K562 (cell line): ENCODE data around the gene NECAB3. TPM values are rescaled to one million over a fixed set of nuclear protein-coding genes. Genes with fewer than 3 reads are reported as not detected.

ENCODE experiments used
- ATAC-seq: fragments of 200-7000 bp; cut with Tn5 transposase; 3 replicates; pipeline ENCODE4 v1.9.1; 2020; ENCODE audit warnings: moderate library complexity
- BruUV-seq: library from RNA; stranded (reverse); fragments of 400-500 nt; replicated peaks from 2 replicates; lab custom pipeline; 2021; lab: Mats Ljungman, UMichigan
- CTCF ChIA-PET: fragments of 300-600 bp; formaldehyde crosslinking; extraction: SDS; loops from one replicate; lab custom pipeline; 2021; ENCODE audit warnings: low intra/inter-chr PET ratio; lab: Yijun Ruan, JAX
- POLR2A ChIA-PET: fragments of 300-600, 350-650 bp; sonication (Branson Sonifier 250); formaldehyde crosslinking; extraction: SDS; loops from one replicate; lab custom pipeline; 2021; ENCODE audit warnings: antibody characterized with exemption, inconsistent platforms; lab: Yijun Ruan, JAX
- DNase-seq, 4 experiments: peaks; one replicate each; pipeline versions ENCODE4 v3.0.0 to v3.0.0-alpha.2; 2011 to 2018; ENCODE audit warnings: low spot score in 3 of 4, mixed read lengths in 3 of 4; ENCODE audit errors: extremely low read depth in 1 of 4
- FAIRE-seq: peaks from 2 replicates; lab custom pipeline; 2011; peaks lifted over from hg19 to GRCh38; lab: Jason Lieb, UNC
- H2AFZ ChIP-seq: 2 replicates; pipeline ENCODE4 v1.6.0; 2011; ENCODE audit warnings: low read depth, low read length, control low read depth, inconsistent platforms
- H3K27ac ChIP-seq: fragments of 200-600 bp; 3 replicates; pipeline ENCODE4 v1.8.0; 2011; ENCODE audit warnings: low read depth, mild to moderate bottlenecking, control low read depth, inconsistent platforms, low read length, moderate library complexity, mixed read lengths; ENCODE audit errors: extremely low read depth
- H3K27me3 ChIP-seq, 2 experiments: fragments of 300-600 bp in 1 of 2; 2 replicates in 1 of 2; 3 replicates in 1 of 2; pipeline versions ENCODE4 v1.6.0 to v1.8.0; 2011; ENCODE audit warnings: inconsistent platforms in 2 of 2, low read length in 2 of 2, mild to moderate bottlenecking in 1 of 2, mixed read lengths in 1 of 2, moderate library complexity in 1 of 2; ENCODE audit not compliant: control insufficient read depth in 2 of 2, insufficient read depth in 2 of 2
- H3K36me3 ChIP-seq: fragments of 300-600 bp; 3 replicates; pipeline ENCODE4 v1.8.0; 2011; ENCODE audit warnings: mild to moderate bottlenecking, low read length, inconsistent platforms; ENCODE audit not compliant: control insufficient read depth, insufficient read depth
- H3K4me1 ChIP-seq, 2 experiments: fragments of 200-600 bp in 1 of 2; replicated peaks in 1 of 2; 2 replicates in 1 of 2; 3 replicates in 1 of 2; pipeline versions ENCODE4 v1.5.1 to v1.8.0; 2011; ENCODE audit warnings: inconsistent platforms in 2 of 2, low read length in 2 of 2, mild to moderate bottlenecking in 1 of 2, mixed read lengths in 1 of 2, moderate library complexity in 1 of 2; ENCODE audit not compliant: control insufficient read depth in 2 of 2, insufficient read depth in 2 of 2
- H3K4me2 ChIP-seq: 2 replicates; pipeline ENCODE4 v1.6.1; 2011; ENCODE audit warnings: low read length, control low read depth, inconsistent platforms, mixed read lengths; ENCODE audit not compliant: insufficient read depth
- H3K4me3 ChIP-seq: fragments of 200-600 bp; sonication (generic), shearing (Covaris generic); 2 replicates; pipeline ENCODE4 v1.5.1; 2016; ENCODE audit warnings: control low read depth, inconsistent platforms
- H3K79me2 ChIP-seq: fragments of 200-600 bp; 3 replicates; pipeline ENCODE4 v1.8.0; 2011; ENCODE audit warnings: low read length, inconsistent platforms; ENCODE audit not compliant: control insufficient read depth, insufficient read depth
- H3K9ac ChIP-seq, 2 experiments: 2 replicates each; pipeline versions ENCODE4 v1.6.0 to v1.6.1; 2011; ENCODE audit warnings: low read depth in 2 of 2, low read length in 2 of 2, control low read depth in 1 of 2, inconsistent platforms in 1 of 2, mild to moderate bottlenecking in 1 of 2, mixed read lengths in 1 of 2; ENCODE audit not compliant: insufficient read depth in 1 of 2
- H3K9me1 ChIP-seq: one replicate; pipeline ENCODE4 v1.6.0; 2011; ENCODE audit warnings: inconsistent platforms, mild to moderate bottlenecking, low read length, moderate library complexity; ENCODE audit not compliant: control insufficient read depth, insufficient read depth
- H3K9me3 ChIP-seq: replicated peaks from 2 replicates; pipeline ENCODE4 v1.5.1; 2011; ENCODE audit warnings: low read depth, low read length, inconsistent platforms; ENCODE audit not compliant: control insufficient read depth, insufficient read depth
- H4K20me1 ChIP-seq: replicated peaks from 2 replicates; pipeline ENCODE4 v1.6.1; 2011; ENCODE audit warnings: low read length, inconsistent platforms, mixed read lengths; ENCODE audit not compliant: control insufficient read depth, insufficient read depth
- BCL6 ChIP-seq: fragments of 250-450 bp; sonication (Bioruptor Pico); IDR thresholded peaks from 2 replicates; pipeline ENCODE4 v1.4.0; 2020
- BCLAF1 ChIP-seq, 2 experiments: fragments of 450-650 bp in 1 of 2; IDR thresholded peaks; 2 replicates each; pipeline ENCODE4 v1.6.1; 2011 to 2017; ENCODE audit warnings: low read depth in 2 of 2, antibody characterized with exemption in 1 of 2, borderline replicate concordance in 1 of 2, low read length in 1 of 2, mild to moderate bottlenecking in 1 of 2, mixed read lengths in 1 of 2; ENCODE audit not compliant: control insufficient read depth in 1 of 2
- CGGBP1 ChIP-seq: fragments of 250-450 bp; sonication (Bioruptor Pico); IDR thresholded peaks from 2 replicates; pipeline ENCODE4 v1.9.0; 2021; ENCODE audit warnings: mild to moderate bottlenecking
- E2F1 ChIP-seq: sonication (generic); formaldehyde crosslinking; IDR thresholded peaks from 2 replicates; pipeline ENCODE4 v1.8.1; 2023; ENCODE audit warnings: mild to moderate bottlenecking, missing genetic modification reagents, moderate library complexity
- HNRNPL ChIP-seq: fragments of 200-400 bp; formaldehyde crosslinking; IDR thresholded peaks from 2 replicates; pipeline ENCODE4 v1.6.1; 2017; ENCODE audit warnings: low read depth, mild to moderate bottlenecking, low read length
- NFXL1 ChIP-seq: fragments of 450-650 bp; formaldehyde crosslinking; IDR thresholded peaks from 2 replicates; pipeline ENCODE4 v1.4.0; 2021; ENCODE audit warnings: mild to moderate bottlenecking
- NR4A1 ChIP-seq, 2 experiments: fragments of 250-450 bp in 1 of 2; fragments of 450-650 bp in 1 of 2; sonication (Bioruptor Pico) in 1 of 2; IDR thresholded peaks; 2 replicates each; pipeline versions ENCODE4 v1.4.0 to v1.6.1; 2016 to 2020; ENCODE audit warnings: mild to moderate bottlenecking in 2 of 2, missing compliant biosample characterization in 1 of 2, missing genetic modification characterization in 1 of 2, moderate library complexity in 1 of 2
- RBFOX2 ChIP-seq: fragments of 200-400 bp; formaldehyde crosslinking; IDR thresholded peaks from 2 replicates; pipeline ENCODE4 v1.6.1; 2017; ENCODE audit warnings: low read depth, mild to moderate bottlenecking, low read length, moderate library complexity
- SIN3B ChIP-seq: fragments of 450-650 bp; IDR thresholded peaks from 2 replicates; pipeline ENCODE4 v1.6.1; 2017; ENCODE audit warnings: low read depth, mild to moderate bottlenecking, moderate library complexity
- TBP ChIP-seq: optimal IDR thresholded peaks from 2 replicates; pipeline ENCODE3; 2011; ENCODE audit warnings: low read depth, low read length, improper control_type of control experiment
- ZC3H11A ChIP-seq: IDR thresholded peaks from 2 replicates; pipeline ENCODE4 v1.6.1; 2012; ENCODE audit warnings: low read depth, low read length, improper control_type of control experiment
- ZKSCAN3 ChIP-seq: fragments of 250-450 bp; sonication (Bioruptor Pico); IDR thresholded peaks from 2 replicates; pipeline ENCODE4 v1.4.0; 2020
- ZNF354B ChIP-seq: fragments of 250-450 bp; sonication (Bioruptor Pico); IDR thresholded peaks from 2 replicates; pipeline ENCODE4 v1.4.0; 2020
- ZNF695 ChIP-seq: fragments of 450-650 bp; formaldehyde crosslinking; IDR thresholded peaks from 2 replicates; pipeline ENCODE4 v1.4.0; 2020; ENCODE audit warnings: mild to moderate bottlenecking, moderate library complexity
- WGBS: fragments of 100-300 bp; shearing (Covaris generic); methylation state at CpG from one replicate; pipeline ENCODE4 v1.1.6; 2016; ENCODE audit warnings: low coverage, mixed read lengths; ENCODE audit not compliant: insufficient coverage; ENCODE audit errors: missing lambda C conversion rate; 5-methylcytosine and 5-hydroxymethylcytosine counted together
- in situ Hi-C: fragments of 300-500 bp; cut with MboI; formaldehyde crosslinking; loops from 4 replicates; pipeline ENCODE4 v1.15.0; 2018; ENCODE audit warnings: inconsistent platforms, mixed read lengths
- intact Hi-C: fragments of 100-400 bp; cut with micrococcal nuclease; formaldehyde crosslinking; loops from 2 replicates; pipeline ENCODE4 v1.14.2; 2022
- polyA plus RNA-seq, 8 experiments: library from polyadenylated mRNA; depleted of rRNA in 4 of 8; stranded (reverse) in 5 of 8; unstranded in 3 of 8; fragments of >200 nt; fragmentation: Nextera tagmentation in 2 of 8; fragmentation: Illumina TruSeq in 1 of 8; extraction: Ambion mirVana in 2 of 8; extraction: Trizol in 1 of 8; gene quantifications; 2 replicates each; pipeline versions ENCODE4 v1.2.1 to v1.2.3, GENCODE V29; 2011 to 2014; ENCODE audit warnings: inconsistent platforms in 1 of 8, missing spikeins in 1 of 8
- total RNA-seq, 7 experiments: library from RNA; depleted of rRNA in 6 of 7; stranded (reverse); fragments of >200 nt in 6 of 7; fragmentation: Illumina TruSeq in 2 of 7; extraction: Trizol in 2 of 7; gene quantifications; 2 replicates each; pipeline versions ENCODE4 v1.2.1 to v1.2.3, GENCODE V29; 2011 to 2021; ENCODE audit warnings: low replicate concordance in 1 of 7
- TF ChIP-seq, protein P1 (sequence below): fragments of 450-650 bp; formaldehyde crosslinking; IDR thresholded peaks from 2 replicates; pipeline ENCODE4 v1.4.0; 2020; ENCODE audit warnings: mild to moderate bottlenecking, moderate library complexity

NECAB3 gene
- total and polyA plus RNA-seq, 9 of the 15 experiments (the other 6 are each of a cell fraction or from before 2014, with no cell fraction given), result 0.94 to 63.3 (median 31.5) TPM

DNA sequence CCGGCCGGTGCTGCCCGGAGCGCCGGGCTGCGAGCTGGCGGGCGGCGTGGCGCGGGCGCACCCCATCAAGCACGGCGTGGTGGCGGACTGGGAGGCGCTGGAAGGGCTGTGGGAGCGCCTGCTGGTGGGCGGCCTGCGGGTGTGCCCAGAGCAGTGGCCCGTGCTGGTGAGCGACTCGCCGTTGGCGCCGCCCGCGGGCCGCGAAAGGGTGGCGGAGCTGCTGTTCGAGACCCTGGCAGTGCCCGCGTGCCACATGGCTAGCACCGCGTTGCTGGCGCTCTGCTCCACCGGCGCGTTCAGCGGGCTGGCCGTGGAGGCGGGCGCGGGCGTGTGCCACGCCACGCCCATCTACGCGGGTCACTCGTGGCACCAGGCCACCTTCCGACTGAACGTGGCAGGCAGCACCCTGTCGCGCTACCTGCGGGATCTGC, 7.0 kb downstream of the NECAB3 start:
- no peak overlapping the region for H3K4me2 ChIP-seq
- intact Hi-C loops, result loop anchor here (2.0 kb wide), 1 partner anchor 66 kb away; no protein-coding TSS in a partner anchor
- no peak overlapping the region for H3K4me3 ChIP-seq
- no TSS peak for BruUV-seq
- in situ Hi-C loops, result loop anchor here (5.0 kb wide), 1 partner anchor 60 kb away; no protein-coding TSS in a partner anchor
- H3K79me2 ChIP-seq, result peaks cover 28% of the 10 kb centered on the region
- no peak for TF ChIP-seq NR4A1 (CRISPR knock-in tag; IDR thresholded peaks at IDR 0.05)
- no peak for TF ChIP-seq NR4A1 (tag; IDR thresholded peaks at IDR 0.05)
- TF ChIP-seq TBP, result no peak
- 0 out of 2 replicates have a peak, but pooled peaks have one; percentile 16 for TF ChIP-seq SIN3B
- no peak for TF ChIP-seq ZNF354B (CRISPR knock-in tag)
- TF ChIP-seq, protein P1, sequence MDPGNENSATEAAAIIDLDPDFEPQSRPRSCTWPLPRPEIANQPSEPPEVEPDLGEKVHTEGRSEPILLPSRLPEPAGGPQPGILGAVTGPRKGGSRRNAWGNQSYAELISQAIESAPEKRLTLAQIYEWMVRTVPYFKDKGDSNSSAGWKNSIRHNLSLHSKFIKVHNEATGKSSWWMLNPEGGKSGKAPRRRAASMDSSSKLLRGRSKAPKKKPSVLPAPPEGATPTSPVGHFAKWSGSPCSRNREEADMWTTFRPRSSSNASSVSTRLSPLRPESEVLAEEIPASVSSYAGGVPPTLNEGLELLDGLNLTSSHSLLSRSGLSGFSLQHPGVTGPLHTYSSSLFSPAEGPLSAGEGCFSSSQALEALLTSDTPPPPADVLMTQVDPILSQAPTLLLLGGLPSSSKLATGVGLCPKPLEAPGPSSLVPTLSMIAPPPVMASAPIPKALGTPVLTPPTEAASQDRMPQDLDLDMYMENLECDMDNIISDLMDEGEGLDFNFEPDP, result no peak
- no peak for TF ChIP-seq ZKSCAN3 (CRISPR knock-in tag)
- no peak for TF ChIP-seq BCLAF1 (IDR thresholded peaks at IDR 0.05; ENCODE audit: borderline replicate concordance in 1 of 2, control insufficient read depth in 1 of 2, low read depth in 2 of 2, low read length in 1 of 2)
- TF ChIP-seq RBFOX2, result peak; percentile 35; the same call in 1 of the 2 replicates
- TF ChIP-seq E2F1 (CRISPR knock-in tag), result no peak
- TF ChIP-seq CGGBP1 (CRISPR knock-in tag), result no peak
- TF ChIP-seq ZNF695, result no peak
- TF ChIP-seq HNRNPL, result peak; percentile 98
- TF ChIP-seq BCL6 (CRISPR knock-in tag), result no peak
- TF ChIP-seq ZC3H11A, result no peak
- TF ChIP-seq NFXL1 (CRISPR knock-in tag), result no peak
- no peak overlapping the region for H3K27ac ChIP-seq
- peaks cover 7% of the 10 kb centered on the region; the same call in 1 of the 2 replicates for H4K20me1 ChIP-seq
- no peaks in the 10 kb centered on the region for H3K9me3 ChIP-seq
- H3K27me3 ChIP-seq, result no peaks in the 10 kb centered on the region
- H3K9me1 ChIP-seq, result peaks cover 5% of the 10 kb centered on the region
- POLR2A ChIA-PET, result interaction anchor here (0.5 to 5.4 kb wide), 9 partner anchors 8 to 401 kb away, joined by 3 to 51 read pairs (median 4); partner anchors contain the start of gene PXMP4
- peaks cover 51% of the 10 kb centered on the region for H3K36me3 ChIP-seq
- no peak for FAIRE-seq
- peaks cover 24 to 62% of the 10 kb centered on the region in 2 experiments for H3K4me1 ChIP-seq
- H3K9ac ChIP-seq, result no peak overlapping the region; a peak in 1 of 4 replicates
- CTCF ChIA-PET, result no interaction called here
- 97% methylated on average over 17 of the region's 55 CpGs for WGBS
- ATAC-seq, result no peak
- no peak overlapping the region for H2AFZ ChIP-seq
- DNase-seq, result no peak
